Measurements from ENCODE around the gene STXBP5.

- TF ChIP-seq CTCF (IDR thresholded peaks at IDR 0.05 in 4 of 5, conservative IDR thresholded peaks at IDR 0.05 in 1 of 5) (no peak), POLR2A (IDR thresholded peaks at IDR 0.05) (no peak)
Observed at GRCh38 chr6:147179809-147180208, 24.4 kb upstream of the STXBP5 start.
